Esophagus muscularis mucosa (tissue), 4 donors: Measurements from ENCODE around the gene GOLIM4. TPM values are rescaled to one million over a fixed set of nuclear protein-coding genes. Genes with fewer than 3 reads are reported as not detected.

Experiments
- DNase-seq: peaks from one replicate; pipeline ENCODE4 v3.0.0-alpha.2; 2017; ENCODE audit errors: extremely low spot score
- H3K27ac ChIP-seq, 4 donors: fragments of 200-600 bp; sonication (generic); replicated peaks in 1 of 4; 1 replicate in 3 of 4; 2 replicates in 1 of 4; pipeline ENCODE4 v1.5.1; 2016 to 2019; ENCODE audit warnings: mild to moderate bottlenecking in 1 of 4
- H3K27me3 ChIP-seq, 4 donors: fragments of 200-600 bp; sonication (generic); one replicate each; pipeline versions ENCODE4 v1.5.1 to v1.6.0; 2016 to 2019
- H3K36me3 ChIP-seq, 4 donors: fragments of 200-600 bp; sonication (generic); one replicate each; pipeline ENCODE4 v1.5.1; 2016 to 2019
- H3K4me1 ChIP-seq, 4 donors: fragments of 200-600 bp; sonication (generic); one replicate each; pipeline ENCODE4 v1.5.1; 2016 to 2019
- H3K4me3 ChIP-seq, 4 donors: fragments of 200-600 bp; sonication (generic); 1 replicate in 2 of 4; 2 replicates in 2 of 4; pipeline ENCODE4 v1.5.1; 2016 to 2019; ENCODE audit warnings: mild to moderate bottlenecking in 4 of 4, moderate library complexity in 1 of 4
- H3K9me3 ChIP-seq, 4 donors: fragments of 200-600 bp; sonication (generic); 1 replicate in 3 of 4; 2 replicates in 1 of 4; pipeline ENCODE4 v1.5.1; 2016 to 2019
- CTCF ChIP-seq, 3 experiments: fragments of 200-600 bp in 2 of 3; fragments of 450-650 bp in 1 of 3; sonication (generic) in 2 of 3; IDR thresholded peaks; one replicate each; pipeline ENCODE4 v1.5.1; 2017 to 2019; ENCODE audit warnings: antibody characterized with exemption in 3 of 3, mild to moderate bottlenecking in 2 of 3, moderate library complexity in 1 of 3
- EP300 ChIP-seq: sonication (generic); formaldehyde crosslinking; IDR thresholded peaks from one replicate; pipeline ENCODE4 v1.6.1; 2017; ENCODE audit warnings: antibody characterized with exemption
- POLR2A ChIP-seq: fragments of 450-650 bp; IDR thresholded peaks from one replicate; pipeline ENCODE4 v1.6.1; 2017; ENCODE audit warnings: antibody characterized with exemption, moderate library complexity, mild to moderate bottlenecking, low read depth
- POLR2AphosphoS5 ChIP-seq, 2 donors: sonication (generic); formaldehyde crosslinking; IDR thresholded peaks; one replicate each; pipeline ENCODE4 v1.6.1; 2017; ENCODE audit warnings: antibody characterized with exemption in 2 of 2
- WGBS: methylation state at CpG from one replicate; pipeline ENCODE4 v1.1.5; 2018; 5-methylcytosine and 5-hydroxymethylcytosine counted together
- intact Hi-C: fragments of 100-400 bp; cut with DNase I; formaldehyde crosslinking; loops from one replicate; pipeline ENCODE4 v1.15.1; 2023
- total RNA-seq, 4 donors: library from RNA; depleted of rRNA; stranded (reverse); fragments of >200 nt; gene quantifications; one replicate each; pipeline versions ENCODE4 v1.1.0 to v1.2.1, GENCODE V29; 2016

The GOLIM4 gene
- total RNA-seq, 4 donors from 2014 or later: 41.7 to 46.5 (median 45.0) TPM

- H3K27me3 ChIP-seq: no peaks in the 10 kb centered on the region
- intact Hi-C loops: no loop called here
- 95% methylated on average over 5 of the region's 5 CpGs for WGBS
- no peak for DNase-seq
- H3K9me3 ChIP-seq: no peaks in the 10 kb centered on the region
- TF ChIP-seq EP300 (no peak), CTCF (IDR thresholded peaks at IDR 0.05) (no peak), POLR2A (no peak), POLR2AphosphoS5 (IDR thresholded peaks at IDR 0.05) (no peak)
- no peak overlapping the region for H3K4me3 ChIP-seq
- H3K4me1 ChIP-seq: peaks cover 30 to 44% (median 34%) of the 10 kb centered on the region in 4 donors
- no peaks in the 10 kb centered on the region for H3K36me3 ChIP-seq
- no peak overlapping the region for H3K27ac ChIP-seq
These were observed 41.3 kb downstream of the GOLIM4 start for GRCh38 chr3:168054447-168054846.

- Histone ChIP-seq H3K27me3 (no peaks in the 10 kb centered on the region), H3K4me1 (peaks cover 32 to 48% (median 42%) of the 10 kb centered on the region in 4 donors), H3K27ac (no peak overlapping the region), H3K9me3 (no peaks in the 10 kb centered on the region), H3K4me3 (no peak overlapping the region), H3K36me3 (no peaks in the 10 kb centered on the region)
- DNase-seq: no peak
- intact Hi-C loops: loop anchor here (2.0 kb wide), 1 partner anchor 42 kb away; the partner anchor contains the start of gene GOLIM4
- TF ChIP-seq CTCF (IDR thresholded peaks at IDR 0.05): peak in 2 of 3 experiments; percentile 32 to 33
- no peak for TF ChIP-seq POLR2A
- TF ChIP-seq POLR2AphosphoS5 (IDR thresholded peaks at IDR 0.05): no peak
- TF ChIP-seq EP300: no peak
- 45% methylated on average over 2 of the region's 2 CpGs for WGBS
These were observed 42.6 kb downstream of the GOLIM4 start for GRCh38 chr3:168053115-168053514.

- no peak for TF ChIP-seq EP300
- TF ChIP-seq POLR2AphosphoS5 (IDR thresholded peaks at IDR 0.05): no peak
- no peak for TF ChIP-seq POLR2A
- no peak for TF ChIP-seq CTCF (IDR thresholded peaks at IDR 0.05)
- H3K4me1 ChIP-seq: peaks cover 32 to 46% (median 42%) of the 10 kb centered on the region in 4 donors
- H3K9me3 ChIP-seq: no peaks in the 10 kb centered on the region
- intact Hi-C loops: loop anchor here (2.0 kb wide), 1 partner anchor 42 kb away; the partner anchor contains the start of gene GOLIM4
- H3K36me3 ChIP-seq: no peaks in the 10 kb centered on the region
- peak overlapping the region in 1 of 4 donors; percentile 66 for H3K27ac ChIP-seq
- no peak for DNase-seq
- WGBS: 47% methylated on average over 2 of the region's 2 CpGs
- no peaks in the 10 kb centered on the region for H3K27me3 ChIP-seq
- no peak overlapping the region for H3K4me3 ChIP-seq
These were observed 43.2 kb downstream of the GOLIM4 start for GRCh38 chr3:168052515-168052914.

- 28% methylated on average over 9 of the region's 9 CpGs for WGBS
- TF ChIP-seq POLR2AphosphoS5 (IDR thresholded peaks at IDR 0.05) (peak in 1 of 2 donors; percentile 10), POLR2A (no peak), CTCF (IDR thresholded peaks at IDR 0.05) (no peak)
- Histone ChIP-seq H3K4me1 (peaks cover 32 to 46% (median 42%) of the 10 kb centered on the region in 4 donors), H3K9me3 (no peaks in the 10 kb centered on the region), H3K4me3 (peak overlapping the region in 2 of 4 donors; percentile 7 to 8), H3K27me3 (no peaks in the 10 kb centered on the region), H3K27ac (peak overlapping the region; percentile 46 to 69 (median 60)), H3K36me3 (no peaks in the 10 kb centered on the region)
- no peak for DNase-seq
- intact Hi-C loops: loop anchor here (2.0 kb wide), 1 partner anchor 43 kb away; the partner anchor contains the start of gene GOLIM4
These were observed 43.9 kb downstream of the GOLIM4 start for GRCh38 chr3:168051531-168052471.
